Stimulated activated memory B cell treated with anti-CD40 and anti-IgM and Interleukin-4, amounts not matched to agents 10 μg/mL and 1 μg/mL and 100 μg/mL, for 72 hours (primary cell): Measurements from ENCODE around the gene FLT1.

Experiments
- ATAC-seq: fragments of 150-1000 bp; cut with Tn5 transposase; 2 replicates; pipeline ENCODE4 v1.10.0; 2021
- H3K27ac Mint-ChIP-seq: one replicate; pipeline ENCODE4 v1.8.0; 2022; ENCODE audit warnings: mild to moderate bottlenecking, mixed read lengths
- H3K27me3 Mint-ChIP-seq: one replicate; pipeline ENCODE4 v1.8.0; 2022; ENCODE audit warnings: mixed read lengths
- H3K36me3 Mint-ChIP-seq: one replicate; pipeline ENCODE4 v1.8.0; 2022; ENCODE audit warnings: mixed read lengths
- H3K4me1 Mint-ChIP-seq: one replicate; pipeline ENCODE4 v1.8.0; 2022; ENCODE audit warnings: mixed read lengths
- H3K4me3 Mint-ChIP-seq: one replicate; pipeline ENCODE4 v1.8.0; 2022; ENCODE audit warnings: mild to moderate bottlenecking, moderate library complexity, mixed read lengths
- H3K9me3 Mint-ChIP-seq: one replicate; pipeline ENCODE4 v1.8.0; 2022; ENCODE audit warnings: mixed read lengths

FLT1 gene

DNA sequence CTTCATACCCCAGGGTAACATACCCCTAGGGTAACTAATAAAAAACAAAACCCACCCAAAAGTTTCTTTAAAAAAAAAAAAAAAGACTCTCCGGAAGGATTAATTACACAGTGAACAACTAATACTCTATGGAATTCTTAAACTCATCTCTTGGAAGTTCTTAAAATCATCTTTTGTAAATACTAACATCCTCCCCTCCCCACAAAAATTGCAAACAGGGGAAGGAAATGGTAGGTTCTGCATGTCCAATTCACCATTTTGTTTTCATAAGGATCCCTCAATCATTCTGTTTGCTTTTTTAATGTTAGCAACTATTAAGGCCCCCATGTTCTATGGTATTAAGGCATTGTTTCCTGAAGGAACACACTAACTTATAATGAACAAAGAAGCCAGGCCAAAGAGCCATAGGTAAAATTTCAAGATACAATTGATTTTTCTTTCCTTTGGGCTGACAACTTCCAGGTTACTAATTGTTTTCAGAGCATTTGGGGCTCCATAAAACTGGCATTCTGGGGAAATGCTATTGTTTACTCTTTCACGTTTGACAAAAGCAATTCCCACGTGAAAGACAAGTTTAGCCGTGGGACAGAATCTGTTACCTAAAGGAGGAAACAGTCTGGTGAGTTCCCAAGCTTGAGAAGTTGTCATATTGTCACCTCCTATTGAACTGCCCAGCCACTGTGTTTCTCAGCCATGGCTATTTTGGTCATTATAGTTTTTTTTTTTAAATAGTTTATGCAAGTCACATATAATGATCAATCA is 107.0 kb downstream of the FLT1 start:
- peaks cover 6% of the 10 kb centered on the region for H3K4me1 Mint-ChIP-seq
- ATAC-seq = no peak
- H3K36me3 Mint-ChIP-seq = no peaks in the 10 kb centered on the region
- H3K27me3 Mint-ChIP-seq = no peaks in the 10 kb centered on the region
- H3K4me3 Mint-ChIP-seq = no peak overlapping the region
- no peak overlapping the region for H3K27ac Mint-ChIP-seq
- H3K9me3 Mint-ChIP-seq = no peaks in the 10 kb centered on the region

DNA sequence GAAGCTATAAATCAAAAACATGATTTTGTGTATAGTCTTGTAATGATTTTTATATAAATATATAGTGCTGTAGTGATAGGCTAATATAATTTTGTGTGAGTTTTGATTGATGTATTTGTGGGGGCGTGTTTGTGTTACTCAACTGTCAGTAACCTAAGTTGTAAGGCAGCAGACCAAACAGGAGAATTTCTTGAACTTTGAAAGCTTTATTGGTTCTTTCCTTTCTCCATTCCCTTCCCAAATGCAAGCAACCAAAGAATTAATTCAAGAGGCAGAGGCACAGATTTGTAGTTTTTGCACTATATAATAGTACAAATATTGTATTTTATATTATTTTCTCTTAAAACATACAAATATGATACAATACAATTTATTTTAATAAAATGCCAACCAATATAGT is 109.6 kb downstream of the FLT1 start:
- peaks cover 6% of the 10 kb centered on the region for H3K4me1 Mint-ChIP-seq
- H3K27ac Mint-ChIP-seq = no peak overlapping the region
- no peaks in the 10 kb centered on the region for H3K27me3 Mint-ChIP-seq
- no peak overlapping the region for H3K4me3 Mint-ChIP-seq
- H3K36me3 Mint-ChIP-seq = peaks cover 6% of the 10 kb centered on the region
- ATAC-seq = no peak
- no peaks in the 10 kb centered on the region for H3K9me3 Mint-ChIP-seq

DNA sequence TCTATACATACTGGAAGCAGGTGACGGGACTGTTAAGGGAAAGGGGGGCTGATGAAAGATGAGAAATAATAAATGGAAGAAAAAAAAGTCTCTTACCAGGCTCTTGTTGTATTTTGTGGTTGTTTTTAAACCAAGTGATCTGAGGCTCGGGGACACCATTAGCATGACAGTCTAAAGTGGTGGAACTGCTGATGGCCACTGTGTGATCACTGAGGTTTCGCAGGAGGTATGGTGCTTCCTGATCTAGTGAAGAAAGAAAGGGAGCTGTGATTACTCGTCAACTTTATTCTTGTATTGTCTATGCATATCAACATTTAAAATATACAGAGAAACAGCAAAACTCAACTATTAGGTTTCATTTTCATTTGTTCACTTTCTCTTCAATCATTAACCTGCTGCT is 110.1 kb downstream of the FLT1 start:
- Mint-ChIP-seq H3K27ac (no peak overlapping the region), H3K36me3 (peaks cover 6% of the 10 kb centered on the region), H3K27me3 (no peaks in the 10 kb centered on the region), H3K9me3 (no peaks in the 10 kb centered on the region), H3K4me1 (peaks cover 6% of the 10 kb centered on the region), H3K4me3 (no peak overlapping the region)
- no peak for ATAC-seq

DNA sequence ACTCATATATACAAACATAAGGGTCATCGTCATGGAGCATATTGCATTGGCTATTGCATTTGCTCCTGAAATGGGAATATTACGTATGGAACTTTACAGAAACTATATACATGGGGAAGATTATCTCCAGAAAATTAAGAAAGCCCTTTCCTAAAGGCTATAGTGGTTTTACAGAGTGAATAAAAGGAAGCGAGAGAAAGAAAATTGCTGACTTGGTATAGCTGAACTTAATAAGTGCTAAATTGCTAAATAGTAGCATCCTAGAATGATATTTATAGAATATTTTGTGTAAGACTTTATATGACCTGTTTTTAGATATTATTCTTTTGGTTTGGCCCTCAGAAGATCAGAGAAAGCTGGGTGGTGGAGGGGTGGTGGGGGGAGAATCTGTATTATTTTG is 114.6 kb downstream of the FLT1 start:
- Mint-ChIP-seq H3K36me3 (peaks cover 6% of the 10 kb centered on the region), H3K9me3 (no peaks in the 10 kb centered on the region), H3K27me3 (no peaks in the 10 kb centered on the region), H3K4me1 (peaks cover 6% of the 10 kb centered on the region), H3K4me3 (no peak overlapping the region), H3K27ac (no peak overlapping the region)
- ATAC-seq = no peak

DNA sequence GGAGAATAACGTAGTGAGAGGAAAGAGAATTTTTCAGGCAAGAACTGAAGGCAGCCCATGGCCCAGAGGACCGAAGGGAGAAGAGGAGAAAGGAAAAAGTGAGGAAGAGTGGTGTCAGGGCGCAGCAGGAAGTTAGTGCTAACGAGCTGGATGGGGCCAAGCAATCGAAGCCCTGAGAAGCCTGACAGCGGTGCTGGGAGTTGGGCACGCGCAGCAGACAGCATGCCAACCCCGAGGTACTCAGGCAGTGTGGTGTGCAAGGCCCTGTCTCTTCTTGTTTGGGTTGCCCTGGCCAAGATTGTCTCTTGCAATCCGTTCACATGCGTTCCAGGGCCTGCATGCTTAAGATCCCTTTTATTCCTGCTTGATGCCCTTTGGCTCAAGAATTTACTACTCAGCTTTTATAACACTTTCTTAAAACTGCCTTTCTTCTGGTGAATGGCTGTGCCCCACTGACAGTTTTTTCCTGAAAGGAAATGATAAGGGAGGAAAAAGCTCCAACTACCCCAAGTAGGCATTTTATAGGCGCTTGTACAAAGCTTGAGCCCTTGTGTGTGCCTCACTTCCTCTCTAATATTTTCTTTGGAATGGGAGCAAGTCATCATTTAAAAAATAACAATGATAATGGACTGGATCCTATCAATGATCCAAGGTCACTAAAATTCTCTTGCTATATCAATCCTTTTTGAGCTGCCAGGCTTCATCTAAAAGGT is 115.4 kb downstream of the FLT1 start:
- H3K9me3 Mint-ChIP-seq = no peaks in the 10 kb centered on the region
- no peak overlapping the region for H3K27ac Mint-ChIP-seq
- H3K36me3 Mint-ChIP-seq = peaks cover 6% of the 10 kb centered on the region
- H3K27me3 Mint-ChIP-seq = no peaks in the 10 kb centered on the region
- H3K4me1 Mint-ChIP-seq = peaks cover under 1% of the 10 kb centered on the region
- no peak for ATAC-seq
- no peak overlapping the region for H3K4me3 Mint-ChIP-seq

DNA sequence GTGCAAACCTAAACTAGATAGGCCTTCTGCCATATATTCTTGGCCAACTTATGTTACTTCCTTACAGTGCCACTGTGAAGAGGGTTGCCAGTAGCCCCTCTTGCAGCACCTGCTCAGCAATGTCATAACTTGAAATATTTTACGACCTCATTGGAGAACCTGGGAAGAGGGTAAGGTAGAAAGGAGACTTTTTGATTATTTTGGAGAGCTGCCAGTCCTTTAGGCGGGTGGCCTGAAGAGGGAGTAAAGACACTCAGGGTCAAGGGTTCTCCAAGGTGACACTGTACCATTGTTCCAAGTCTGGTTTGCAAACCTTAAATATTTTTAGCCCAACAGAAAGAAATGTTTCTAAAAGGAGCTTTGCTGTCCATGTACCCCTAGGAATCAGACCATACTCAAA is 118.3 kb downstream of the FLT1 start:
- H3K27ac Mint-ChIP-seq = no peak overlapping the region
- H3K4me1 Mint-ChIP-seq = no peaks in the 10 kb centered on the region
- no peak overlapping the region for H3K4me3 Mint-ChIP-seq
- H3K27me3 Mint-ChIP-seq = no peaks in the 10 kb centered on the region
- no peak for ATAC-seq
- no peaks in the 10 kb centered on the region for H3K36me3 Mint-ChIP-seq
- H3K9me3 Mint-ChIP-seq = no peaks in the 10 kb centered on the region

DNA sequence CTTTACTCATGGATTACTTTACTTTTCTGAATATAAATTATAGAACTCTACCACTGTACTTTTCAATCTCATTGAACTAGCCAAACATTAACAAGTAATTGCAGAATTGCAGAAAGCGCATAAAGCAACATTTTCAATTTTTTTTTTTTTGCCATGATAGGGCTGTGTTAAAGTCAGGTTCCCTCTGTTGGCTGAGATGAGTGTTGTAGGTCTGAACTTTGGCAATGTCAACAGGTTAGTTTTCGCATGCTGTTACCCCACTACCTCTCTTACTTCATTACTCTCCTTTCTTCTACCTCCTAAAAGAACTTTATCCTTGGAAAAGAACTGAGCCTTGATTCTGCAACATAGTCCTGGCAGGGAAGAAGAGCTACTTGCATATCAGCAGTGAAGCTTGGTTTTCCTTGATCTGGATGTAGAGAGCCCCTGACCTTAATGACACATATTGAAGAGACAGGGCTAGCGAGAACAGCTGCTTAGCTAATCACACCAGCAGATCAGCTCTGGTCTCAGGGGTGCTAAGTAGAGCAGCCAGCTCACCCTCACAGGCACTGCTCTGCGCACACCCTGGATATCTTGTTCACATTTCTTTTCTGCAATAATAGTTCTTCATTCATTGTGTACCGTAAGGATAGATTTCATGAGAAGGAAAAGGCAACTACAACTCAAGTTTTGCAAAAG is 119.5 kb downstream of the FLT1 start:
- Mint-ChIP-seq H3K27me3 (no peaks in the 10 kb centered on the region), H3K4me3 (no peak overlapping the region), H3K27ac (no peak overlapping the region), H3K9me3 (no peaks in the 10 kb centered on the region), H3K36me3 (no peaks in the 10 kb centered on the region), H3K4me1 (no peaks in the 10 kb centered on the region)
- no peak for ATAC-seq

DNA sequence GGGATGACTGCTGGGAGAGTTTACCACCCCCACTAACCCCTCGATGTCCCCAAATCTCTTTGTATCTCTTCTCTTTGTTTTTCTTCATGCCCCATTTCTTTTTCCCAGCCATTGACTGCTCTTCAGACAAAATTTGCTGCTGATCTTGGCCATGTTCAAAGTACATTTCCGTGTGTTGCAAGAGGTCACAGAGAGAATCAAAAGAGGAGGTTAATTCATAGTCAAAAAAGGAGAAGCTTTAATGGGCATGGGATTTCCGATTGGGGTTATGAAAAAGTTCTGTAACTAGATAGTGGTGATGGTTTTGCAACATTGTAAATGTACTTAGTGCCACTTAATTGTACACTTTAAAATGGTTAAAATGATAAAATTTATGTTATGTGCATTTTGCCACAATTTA is 121.1 kb downstream of the FLT1 start:
- Mint-ChIP-seq H3K9me3 (no peaks in the 10 kb centered on the region), H3K27ac (no peak overlapping the region), H3K4me3 (no peak overlapping the region), H3K36me3 (no peaks in the 10 kb centered on the region), H3K4me1 (no peaks in the 10 kb centered on the region), H3K27me3 (no peaks in the 10 kb centered on the region)
- ATAC-seq = no peak

DNA sequence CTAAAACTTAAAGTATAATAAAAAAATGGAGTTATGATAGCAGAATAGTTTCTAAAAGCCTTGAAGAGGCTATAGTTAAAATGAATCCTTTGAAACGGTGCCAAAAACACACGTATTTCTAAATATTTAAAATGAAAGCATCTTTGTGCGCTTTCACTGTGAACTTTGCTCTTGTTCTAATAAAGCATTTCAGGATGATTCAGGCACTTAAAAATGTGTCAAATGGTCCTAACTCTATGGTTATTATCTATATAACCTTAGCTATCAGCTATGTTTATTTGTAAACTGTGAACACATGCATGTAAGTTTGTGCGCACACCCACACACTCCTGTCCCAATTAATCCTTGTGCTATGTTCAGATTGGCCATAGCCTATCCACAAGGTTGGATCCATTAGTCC is 124.5 kb downstream of the FLT1 start:
- Mint-ChIP-seq H3K27ac (no peak overlapping the region), H3K9me3 (peaks cover 3% of the 10 kb centered on the region), H3K36me3 (peaks cover 6% of the 10 kb centered on the region), H3K4me3 (no peak overlapping the region), H3K27me3 (no peaks in the 10 kb centered on the region), H3K4me1 (no peaks in the 10 kb centered on the region)
- no peak for ATAC-seq

DNA sequence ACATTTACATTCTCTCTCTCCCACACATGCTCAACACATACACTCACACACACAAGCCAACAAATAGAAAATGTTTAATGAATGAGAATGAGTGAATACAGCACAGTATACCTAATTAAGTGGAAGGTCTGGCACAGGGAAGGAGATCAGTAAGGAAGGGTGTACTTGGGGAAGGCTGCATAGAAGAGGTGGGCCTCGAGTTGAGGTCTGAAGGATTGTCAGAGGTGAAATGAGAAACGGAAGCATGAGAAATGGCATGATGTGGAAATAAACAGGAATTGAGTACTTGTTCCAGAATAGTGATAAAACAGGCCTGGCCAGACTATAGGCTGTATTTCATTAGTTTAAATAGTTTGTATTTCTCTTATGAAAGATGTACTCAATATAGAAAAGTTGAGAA is 136.2 kb downstream of the FLT1 start:
- H3K4me1 Mint-ChIP-seq = peaks cover 6% of the 10 kb centered on the region
- no peak overlapping the region for H3K4me3 Mint-ChIP-seq
- no peak overlapping the region for H3K27ac Mint-ChIP-seq
- ATAC-seq = no peak
- H3K36me3 Mint-ChIP-seq = no peaks in the 10 kb centered on the region
- peaks cover 3% of the 10 kb centered on the region for H3K9me3 Mint-ChIP-seq
- H3K27me3 Mint-ChIP-seq = no peaks in the 10 kb centered on the region

DNA sequence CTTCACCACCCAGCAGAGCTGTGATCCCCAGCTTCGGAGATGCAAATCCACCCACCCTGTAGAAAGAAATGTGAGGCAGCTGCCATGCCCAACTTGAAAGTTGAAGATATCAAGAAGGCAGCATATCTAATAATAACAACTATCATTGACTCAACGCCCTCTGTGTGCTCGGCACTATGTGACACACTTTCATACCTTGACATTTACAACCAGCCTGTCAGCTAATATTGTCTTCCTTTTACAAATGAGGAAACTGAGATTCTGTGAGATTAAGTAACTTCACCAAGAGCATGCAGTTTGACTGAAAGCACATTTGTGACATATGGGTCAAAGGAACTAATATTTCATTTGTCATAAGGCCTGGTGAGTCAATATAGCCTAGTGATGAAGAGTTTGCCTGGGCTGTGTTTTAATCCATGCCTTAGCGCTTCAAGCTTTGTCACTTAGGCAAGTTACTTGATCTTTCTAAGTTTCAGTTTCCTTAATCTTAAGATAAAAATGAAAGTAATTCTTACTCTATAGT is 137.0 kb downstream of the FLT1 start:
- no peaks in the 10 kb centered on the region for H3K27me3 Mint-ChIP-seq
- ATAC-seq = no peak

DNA sequence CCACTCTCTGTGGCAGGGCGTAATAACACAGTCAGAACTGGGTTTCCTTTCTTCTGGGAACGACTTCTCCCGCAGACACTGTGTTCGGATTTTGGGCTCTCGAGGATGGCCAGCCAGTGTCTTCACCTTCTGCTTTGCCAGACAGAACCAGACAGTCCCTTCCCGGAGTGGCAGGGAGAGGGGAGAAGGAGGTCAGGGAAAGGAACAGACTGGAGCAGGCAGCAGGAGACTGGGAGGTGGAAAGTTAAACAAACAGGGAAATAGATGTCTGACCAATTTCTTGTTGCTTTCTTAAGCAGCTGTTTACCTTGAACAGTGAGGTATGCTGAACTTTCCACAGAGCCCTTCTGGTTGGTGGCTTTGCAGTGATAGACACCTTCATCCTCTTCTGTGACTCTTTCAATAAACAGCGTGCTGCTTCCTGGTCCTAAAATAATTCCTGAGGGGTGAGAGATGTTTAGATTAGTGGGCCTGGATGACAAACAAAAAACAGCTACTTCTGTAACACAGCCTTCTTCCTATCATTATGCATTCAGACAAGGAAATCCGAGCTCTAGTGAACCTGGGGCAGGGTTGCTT is 137.6 kb downstream of the FLT1 start:
- Mint-ChIP-seq H3K27ac (no peak overlapping the region), H3K36me3 (no peaks in the 10 kb centered on the region), H3K27me3 (no peaks in the 10 kb centered on the region), H3K4me3 (no peak overlapping the region), H3K4me1 (peaks cover 6% of the 10 kb centered on the region), H3K9me3 (peaks cover 3% of the 10 kb centered on the region)
- no peak for ATAC-seq

More for the DNA sequence above, 137.0 kb downstream of the FLT1 start:
- no peak overlapping the region for H3K27ac Mint-ChIP-seq
- H3K36me3 Mint-ChIP-seq = no peaks in the 10 kb centered on the region
- peaks cover 3% of the 10 kb centered on the region for H3K9me3 Mint-ChIP-seq
- H3K4me3 Mint-ChIP-seq = no peak overlapping the region
- peaks cover 6% of the 10 kb centered on the region for H3K4me1 Mint-ChIP-seq

DNA sequence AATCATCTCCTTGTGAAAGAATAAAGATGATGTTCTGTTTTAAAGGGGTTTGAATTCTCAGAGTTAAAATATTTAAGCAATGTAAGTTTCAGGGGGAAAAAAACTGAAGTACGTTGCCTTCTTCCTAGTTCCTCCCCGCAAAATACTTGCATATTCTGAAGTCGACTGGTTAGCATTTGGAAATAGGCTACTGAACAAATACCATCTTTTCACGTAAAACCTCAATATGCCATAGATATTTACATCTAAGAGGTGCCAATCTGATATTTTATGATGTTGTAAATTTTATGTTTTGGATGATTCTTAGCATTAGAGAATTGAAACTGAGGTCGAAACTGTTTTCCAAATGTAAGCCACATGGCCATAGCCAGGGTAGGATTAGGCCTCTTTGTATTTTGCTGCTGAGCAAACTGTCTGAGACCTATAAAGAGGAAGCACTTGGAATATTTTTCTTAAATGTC is 138.3 kb downstream of the FLT1 start:
- H3K9me3 Mint-ChIP-seq = peaks cover 3% of the 10 kb centered on the region
- H3K27ac Mint-ChIP-seq = no peak overlapping the region
- H3K27me3 Mint-ChIP-seq = no peaks in the 10 kb centered on the region
- ATAC-seq = no peak
- H3K4me1 Mint-ChIP-seq = peaks cover 6% of the 10 kb centered on the region
- H3K36me3 Mint-ChIP-seq = no peaks in the 10 kb centered on the region
- H3K4me3 Mint-ChIP-seq = no peak overlapping the region

DNA sequence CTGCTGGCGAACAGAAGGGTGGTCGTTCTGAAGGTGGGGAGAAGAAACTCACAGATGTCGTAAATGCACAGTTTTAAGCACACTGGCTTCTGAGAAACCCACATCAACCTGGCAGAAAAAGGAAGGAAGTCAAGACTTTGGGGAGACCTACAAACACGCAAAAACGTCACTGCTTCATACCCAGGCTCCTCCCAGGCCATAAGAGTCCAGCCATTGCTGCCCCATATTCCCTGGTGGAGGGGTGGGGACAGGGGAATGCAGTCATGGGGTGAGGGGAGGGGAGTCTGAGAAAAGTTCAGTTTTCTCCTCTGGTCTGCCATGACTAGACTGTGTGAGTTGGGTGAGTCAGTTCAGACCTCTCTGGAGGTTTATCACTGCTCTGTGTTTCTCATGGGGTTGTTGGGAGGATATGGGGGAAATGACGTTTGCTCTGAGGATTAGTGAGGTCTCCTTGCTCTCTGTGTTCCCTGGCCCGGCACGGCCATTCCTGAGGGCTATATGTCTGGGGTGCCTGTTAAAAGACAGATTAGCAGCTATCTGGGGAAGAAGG is 139.0 kb downstream of the FLT1 start:
- no peaks in the 10 kb centered on the region for H3K36me3 Mint-ChIP-seq
- no peak overlapping the region for H3K4me3 Mint-ChIP-seq
- ATAC-seq = peak; percentile 36
- H3K27me3 Mint-ChIP-seq = no peaks in the 10 kb centered on the region
- no peak overlapping the region for H3K27ac Mint-ChIP-seq
- peaks cover 6% of the 10 kb centered on the region for H3K4me1 Mint-ChIP-seq
- H3K9me3 Mint-ChIP-seq = peaks cover 3% of the 10 kb centered on the region
